Karpas-422 (cell line): ENCODE results near the gene SLC25A1. TPM values are rescaled to one million over a fixed set of nuclear protein-coding genes. Genes with fewer than 3 reads are reported as not detected.

ENCODE experiments used
- DNase-seq: peaks from one replicate; pipeline ENCODE4 v3.0.0-alpha.2; 2015
- H2AFZ ChIP-seq: fragments of 200-600 bp; sonication (generic); 2 replicates; pipeline ENCODE4 v1.6.1; 2014; ENCODE audit warnings: antibody characterized with exemption, low read length, mixed read lengths
- H3K27ac ChIP-seq: fragments of 200-600 bp; sonication (generic); 2 replicates; pipeline ENCODE4 v1.5.1; 2014; ENCODE audit warnings: mild to moderate bottlenecking, low read length, moderate library complexity
- H3K27me3 ChIP-seq: fragments of 200-600 bp; sonication (generic); 2 replicates; pipeline ENCODE4 v1.6.1; 2014; ENCODE audit warnings: low read length, mixed read lengths
- H3K36me3 ChIP-seq: fragments of 200-600 bp; sonication (generic); 2 replicates; pipeline ENCODE4 v1.6.1; 2014; ENCODE audit warnings: low read length, mixed read lengths; ENCODE audit not compliant: insufficient read depth
- H3K4me1 ChIP-seq: fragments of 200-600 bp; sonication (generic); 2 replicates; pipeline ENCODE4 v1.6.1; 2014; ENCODE audit warnings: mild to moderate bottlenecking, low read length, mixed read lengths
- H3K4me2 ChIP-seq: fragments of 200-600 bp; sonication (generic); 2 replicates; pipeline ENCODE4 v1.6.1; 2014; ENCODE audit warnings: low read length, low read depth, mild to moderate bottlenecking; ENCODE audit not compliant: poor library complexity, severe bottlenecking
- H3K4me3 ChIP-seq: fragments of 200-600 bp; sonication (generic); 2 replicates; pipeline ENCODE4 v1.5.1; 2014; ENCODE audit warnings: mild to moderate bottlenecking, antibody characterized with exemption, low read length, mixed read lengths
- H3K79me2 ChIP-seq: fragments of 200-600 bp; sonication (generic); 2 replicates; pipeline ENCODE4 v1.6.1; 2014; ENCODE audit warnings: mild to moderate bottlenecking, low read length, mixed read lengths
- H3K9ac ChIP-seq: fragments of 200-600 bp; sonication (generic); 2 replicates; pipeline ENCODE4 v1.6.0; 2014; ENCODE audit warnings: low read length
- H3K9me2 ChIP-seq: fragments of 200-600 bp; sonication (generic), shearing (Covaris generic); replicated peaks from 2 replicates; pipeline ENCODE4 v1.6.0; 2014; ENCODE audit warnings: mild to moderate bottlenecking, low read length, moderate library complexity; ENCODE audit not compliant: insufficient read depth
- H3K9me3 ChIP-seq: fragments of 300-700, 200-600 bp; sonication (generic); 2 replicates; pipeline ENCODE4 v1.6.1; 2014; ENCODE audit warnings: low read length, mixed read lengths
- H4K20me1 ChIP-seq: fragments of 200-600 bp; sonication (generic); 2 replicates; pipeline ENCODE4 v1.6.1; 2014; ENCODE audit warnings: mild to moderate bottlenecking, antibody characterized with exemption, low read length, low read depth; ENCODE audit not compliant: insufficient read depth
- total RNA-seq: library from RNA; depleted of rRNA; stranded (reverse); fragments of >200 nt; shearing (Covaris generic); gene quantifications from 2 replicates; pipeline ENCODE4 v1.2.3, GENCODE V29; 2014; ENCODE audit warnings: low replicate concordance

SLC25A1 gene
- total RNA-seq, 1 experiment from 2014 or later, result 163 TPM

DNA sequence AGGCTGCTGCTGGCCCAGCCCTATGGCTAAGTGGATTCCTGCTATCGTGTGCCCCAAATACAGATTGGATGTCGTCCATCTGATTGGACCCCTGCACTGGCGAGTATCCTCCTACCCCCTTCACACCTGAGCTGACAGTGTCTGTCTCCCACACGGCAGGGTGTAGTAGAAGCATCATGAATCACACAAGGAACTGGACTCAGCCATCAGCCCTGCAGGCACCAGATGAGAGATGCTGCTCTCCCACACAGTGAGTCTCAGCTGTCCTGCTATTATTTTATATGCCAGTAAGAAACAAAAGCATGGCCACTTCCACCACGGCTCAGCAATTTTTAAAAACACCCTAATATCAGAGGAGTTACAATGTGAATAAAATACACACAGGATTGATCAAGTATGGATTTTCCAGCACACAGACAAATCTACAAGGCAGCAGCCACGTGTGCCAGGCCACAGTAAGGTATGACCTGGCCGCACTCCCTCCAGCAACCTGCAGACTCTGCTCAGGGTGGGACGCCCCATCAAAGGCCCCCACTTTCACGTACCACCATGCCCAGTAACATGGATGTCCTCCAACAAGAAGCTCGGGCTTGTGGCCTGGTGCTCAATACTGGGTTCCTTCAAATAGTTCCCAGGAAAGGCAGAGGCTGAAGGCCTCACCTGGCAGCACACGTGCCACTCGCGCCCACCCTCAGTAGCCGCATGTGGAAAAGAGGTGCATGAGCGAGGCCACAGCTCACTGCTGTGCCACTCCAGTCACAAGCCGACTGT lies 16.4 kb upstream of the SLC25A1 start:
- H3K4me2 ChIP-seq, result no peak overlapping the region
- no peaks in the 10 kb centered on the region for H3K9me3 ChIP-seq
- no peaks in the 10 kb centered on the region for H3K4me1 ChIP-seq
- no peaks in the 10 kb centered on the region for H4K20me1 ChIP-seq
- H3K4me3 ChIP-seq, result no peak overlapping the region
- no peak overlapping the region for H3K27ac ChIP-seq
- H3K36me3 ChIP-seq, result no peaks in the 10 kb centered on the region; the same call in 1 of the 2 replicates
- no peaks in the 10 kb centered on the region for H3K9me2 ChIP-seq
- no peaks in the 10 kb centered on the region for H3K79me2 ChIP-seq
- no peak overlapping the region for H2AFZ ChIP-seq
- no peaks in the 10 kb centered on the region for H3K27me3 ChIP-seq
- DNase-seq, result no peak
- no peak overlapping the region for H3K9ac ChIP-seq

GRCh38 chr22:19193879-19194278 lies 15.3 kb upstream of the SLC25A1 start:
- Histone ChIP-seq H3K9ac (no peak overlapping the region), H3K9me3 (no peaks in the 10 kb centered on the region), H2AFZ (no peak overlapping the region), H3K79me2 (no peaks in the 10 kb centered on the region), H3K4me2 (no peak overlapping the region), H3K4me3 (no peak overlapping the region), H3K4me1 (no peaks in the 10 kb centered on the region), H3K27me3 (no peaks in the 10 kb centered on the region), H4K20me1 (no peaks in the 10 kb centered on the region), H3K27ac (no peak overlapping the region), H3K36me3 (no peaks in the 10 kb centered on the region; the same call in 1 of the 2 replicates), H3K9me2 (no peaks in the 10 kb centered on the region)
- DNase-seq, result no peak

GRCh38 chr22:19187716-19188563 lies 9.4 kb upstream of the SLC25A1 start:
- Histone ChIP-seq H3K9me2 (no peaks in the 10 kb centered on the region), H3K36me3 (no peaks in the 10 kb centered on the region), H3K27ac (no peak overlapping the region), H3K9ac (no peak overlapping the region), H3K9me3 (no peaks in the 10 kb centered on the region), H3K4me1 (peaks cover 5% of the 10 kb centered on the region; the same call in 1 of the 2 replicates), H2AFZ (no peak overlapping the region), H3K4me3 (no peak overlapping the region), H3K27me3 (no peaks in the 10 kb centered on the region), H3K4me2 (no peak overlapping the region), H4K20me1 (no peaks in the 10 kb centered on the region), H3K79me2 (no peaks in the 10 kb centered on the region)
- DNase-seq, result no peak

DNA sequence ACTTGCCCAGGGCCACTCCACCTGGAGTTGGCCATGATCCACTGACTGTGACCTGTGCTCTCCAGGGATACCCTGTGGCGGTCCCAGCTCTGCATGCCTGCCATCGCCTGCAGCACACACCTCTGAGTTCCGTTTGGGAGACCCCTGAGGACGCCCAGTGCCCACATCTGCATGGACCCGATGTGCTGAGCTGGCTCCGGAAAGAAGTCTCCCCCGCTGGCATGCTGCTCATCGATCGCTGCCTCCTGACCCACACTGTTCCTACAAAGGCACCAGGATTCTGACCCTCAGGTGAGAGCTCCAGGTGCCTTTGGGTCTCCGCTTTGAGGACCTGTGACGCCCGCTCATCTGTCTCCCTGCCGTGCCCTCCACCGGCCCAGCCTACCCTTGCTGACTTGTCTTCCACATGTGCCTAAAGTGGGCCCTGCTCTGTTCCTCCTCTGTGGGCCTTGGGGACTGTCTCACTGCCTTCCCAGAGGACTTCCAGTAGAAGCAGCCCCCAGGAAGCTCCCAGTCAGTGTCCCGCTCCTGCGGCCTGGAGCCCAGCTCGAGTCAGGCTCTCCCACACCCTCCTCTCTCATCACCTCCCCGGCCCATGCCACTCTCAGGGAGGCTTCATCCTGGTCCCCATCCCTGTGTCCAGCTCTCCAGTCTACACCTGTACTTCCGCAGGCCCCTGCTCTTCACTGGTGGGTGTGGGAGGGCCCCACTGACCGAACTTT lies 5.9 kb upstream of the SLC25A1 start:
- Histone ChIP-seq H2AFZ (no peak overlapping the region), H3K9me3 (no peaks in the 10 kb centered on the region), H3K27me3 (no peaks in the 10 kb centered on the region), H3K36me3 (no peaks in the 10 kb centered on the region), H3K4me1 (peaks cover 11% of the 10 kb centered on the region), H3K4me2 (no peak overlapping the region), H3K79me2 (no peaks in the 10 kb centered on the region), H4K20me1 (no peaks in the 10 kb centered on the region), H3K4me3 (no peak overlapping the region), H3K27ac (no peak overlapping the region), H3K9ac (no peak overlapping the region), H3K9me2 (no peaks in the 10 kb centered on the region)
- no peak for DNase-seq

- no peaks in the 10 kb centered on the region for H3K36me3 ChIP-seq
- H3K79me2 ChIP-seq, result peaks cover under 1% of the 10 kb centered on the region
- no peak overlapping the region for H3K4me2 ChIP-seq
- peaks cover 16% of the 10 kb centered on the region for H3K4me1 ChIP-seq
- no peak overlapping the region for H3K27ac ChIP-seq
- no peaks in the 10 kb centered on the region for H3K9me2 ChIP-seq
- DNase-seq, result no peak
- no peak overlapping the region for H2AFZ ChIP-seq
- H4K20me1 ChIP-seq, result no peaks in the 10 kb centered on the region
- no peak overlapping the region for H3K9ac ChIP-seq
- H3K9me3 ChIP-seq, result no peaks in the 10 kb centered on the region
- no peaks in the 10 kb centered on the region for H3K27me3 ChIP-seq
- H3K4me3 ChIP-seq, result no peak overlapping the region
Measured at GRCh38 chr22:19183216-19183615, 4.7 kb upstream of the SLC25A1 start.

DNA sequence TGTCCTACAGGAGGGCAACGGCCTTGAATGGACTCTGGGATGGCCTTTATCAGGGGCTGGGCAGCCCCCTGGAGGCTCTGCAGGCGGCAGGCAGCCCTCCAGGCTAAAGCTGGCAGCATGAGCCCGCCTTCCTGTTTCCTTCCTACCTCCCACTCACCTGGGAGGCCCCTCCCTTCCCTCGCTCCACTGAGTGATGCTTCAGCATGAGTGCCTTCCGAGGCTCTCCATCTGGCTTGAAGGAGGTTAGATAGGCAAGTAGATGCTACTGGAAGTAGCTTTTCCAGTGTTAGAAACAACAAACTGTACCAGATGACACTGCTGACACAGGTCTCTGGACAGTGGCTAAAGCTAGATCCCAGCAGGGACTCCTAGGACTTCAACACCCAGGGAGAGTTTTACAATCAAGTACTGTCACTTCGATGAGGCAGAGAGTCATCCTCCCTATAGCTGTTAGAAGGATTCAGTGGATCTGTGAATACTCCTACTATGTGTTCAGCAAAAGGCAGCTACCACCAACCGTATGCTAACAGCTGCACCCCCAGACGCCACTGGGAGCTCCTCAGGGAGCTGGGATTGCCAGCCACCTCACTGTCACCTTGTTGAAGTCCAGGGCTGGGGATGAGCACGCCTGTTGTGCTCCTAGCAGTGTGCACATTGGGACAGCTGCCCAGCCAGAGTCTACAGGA lies 4.1 kb upstream of the SLC25A1 start:
- no peak for DNase-seq
- no peak overlapping the region for H3K27ac ChIP-seq
- no peaks in the 10 kb centered on the region for H4K20me1 ChIP-seq
- peaks cover 6% of the 10 kb centered on the region for H3K79me2 ChIP-seq
- no peaks in the 10 kb centered on the region for H3K9me2 ChIP-seq
- no peaks in the 10 kb centered on the region for H3K9me3 ChIP-seq
- peaks cover 16% of the 10 kb centered on the region for H3K4me1 ChIP-seq
- no peak overlapping the region for H3K4me3 ChIP-seq
- no peak overlapping the region for H3K4me2 ChIP-seq
- H3K9ac ChIP-seq, result no peak overlapping the region
- H3K36me3 ChIP-seq, result no peaks in the 10 kb centered on the region
- no peak overlapping the region for H2AFZ ChIP-seq
- no peaks in the 10 kb centered on the region for H3K27me3 ChIP-seq

DNA sequence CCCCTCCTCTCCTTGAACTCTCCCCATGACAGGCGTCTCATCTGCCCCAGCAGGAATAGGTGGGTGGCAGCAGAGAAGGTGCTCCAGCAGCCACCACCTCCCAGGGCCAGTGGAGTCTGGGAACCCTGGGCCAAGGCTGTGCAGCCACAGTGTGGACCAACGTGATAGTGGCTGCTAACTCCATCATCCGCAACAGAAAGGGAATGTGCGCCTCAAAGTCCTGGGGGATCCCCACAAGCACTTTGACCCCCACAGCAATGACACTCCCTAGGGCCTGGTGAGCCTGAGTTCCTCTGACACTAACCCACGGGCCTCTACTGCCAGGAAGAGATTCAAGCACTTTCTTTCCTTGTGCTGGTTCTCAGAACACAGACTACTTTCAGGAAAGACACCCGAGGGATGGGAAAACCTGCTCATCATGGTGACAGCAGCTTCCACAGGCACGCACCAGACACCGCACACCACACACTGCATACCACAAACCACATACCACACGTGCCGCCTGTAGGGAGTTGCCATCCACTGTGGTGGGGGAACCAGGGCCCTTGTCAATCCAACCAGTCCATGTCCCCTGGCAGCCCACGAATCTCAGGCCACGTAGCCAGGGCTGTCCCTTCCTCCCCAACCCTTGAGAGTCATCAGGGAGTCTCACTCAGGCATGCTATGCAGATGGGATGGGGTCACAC lies 3.4 kb upstream of the SLC25A1 start:
- H4K20me1 ChIP-seq, result no peaks in the 10 kb centered on the region
- no peaks in the 10 kb centered on the region for H3K9me3 ChIP-seq
- H3K4me1 ChIP-seq, result peaks cover 21% of the 10 kb centered on the region
- no peak overlapping the region for H3K4me3 ChIP-seq
- H3K27ac ChIP-seq, result no peak overlapping the region
- H3K4me2 ChIP-seq, result no peak overlapping the region
- no peaks in the 10 kb centered on the region for H3K9me2 ChIP-seq
- H3K27me3 ChIP-seq, result no peaks in the 10 kb centered on the region
- no peaks in the 10 kb centered on the region; the same call in 1 of the 2 replicates for H3K36me3 ChIP-seq
- DNase-seq, result no peak
- no peak overlapping the region for H2AFZ ChIP-seq
- H3K9ac ChIP-seq, result 0 out of 2 replicates have a peak overlapping the region, but pooled peaks have one; percentile 5
- H3K79me2 ChIP-seq, result peaks cover 13% of the 10 kb centered on the region
